Panc1 (cell line): Measurements from ENCODE around the gene APPL1.

Source experiments
- POLR2AphosphoS5 ChIP-seq: IDR thresholded peaks from 2 replicates; pipeline ENCODE4 v1.6.1; 2012; ENCODE audit warnings: mild to moderate bottlenecking, low read depth, low read length, moderate library complexity
- REST ChIP-seq, 2 experiments: IDR thresholded peaks; 2 replicates each; pipeline ENCODE4 v1.6.1; 2011 to 2012; ENCODE audit warnings: low read depth in 2 of 2, control low read depth in 1 of 2, low read length in 1 of 2, mild to moderate bottlenecking in 1 of 2, moderate library complexity in 1 of 2; ENCODE audit not compliant: insufficient read depth in 1 of 2
- TCF7L2 ChIP-seq: IDR thresholded peaks from 2 replicates; pipeline ENCODE4 v1.6.1; 2011; ENCODE audit warnings: mild to moderate bottlenecking, low read depth, low read length, inconsistent platforms
- TF ChIP-seq, protein P1 (sequence below): fragments of 450-650 bp; IDR thresholded peaks from 2 replicates; pipeline ENCODE4 v1.5.1; 2017; ENCODE audit warnings: mild to moderate bottlenecking

DNA sequence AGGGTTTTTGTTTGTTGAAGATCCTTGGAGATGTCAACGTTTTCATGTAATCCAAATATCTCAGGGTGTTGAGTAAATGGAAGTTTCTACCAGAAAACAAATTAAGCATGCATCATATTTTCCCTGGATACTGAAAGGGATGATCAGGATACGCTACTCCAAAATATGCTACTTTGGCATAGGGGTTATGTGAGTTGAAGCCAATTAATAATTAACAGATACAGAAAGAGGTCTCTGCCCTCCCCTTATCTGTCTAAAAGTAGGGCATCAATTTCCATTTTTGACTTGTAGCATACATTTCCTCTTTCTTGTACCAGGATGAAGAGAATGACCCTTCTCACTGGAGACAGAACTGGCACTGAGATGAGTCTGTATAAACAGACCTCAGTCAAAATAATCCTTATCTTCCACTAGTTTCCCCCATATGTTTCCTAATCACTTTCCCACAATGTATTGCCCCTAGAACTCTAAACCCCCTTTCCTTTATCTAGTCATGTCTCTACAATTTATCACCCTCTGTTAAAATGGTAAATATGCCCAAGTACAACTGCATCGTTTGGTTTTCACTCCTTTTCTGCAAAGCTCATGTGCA, 82.3 kb downstream of the APPL1 start:
- TF ChIP-seq POLR2AphosphoS5: no peak
- TF ChIP-seq, protein P1, sequence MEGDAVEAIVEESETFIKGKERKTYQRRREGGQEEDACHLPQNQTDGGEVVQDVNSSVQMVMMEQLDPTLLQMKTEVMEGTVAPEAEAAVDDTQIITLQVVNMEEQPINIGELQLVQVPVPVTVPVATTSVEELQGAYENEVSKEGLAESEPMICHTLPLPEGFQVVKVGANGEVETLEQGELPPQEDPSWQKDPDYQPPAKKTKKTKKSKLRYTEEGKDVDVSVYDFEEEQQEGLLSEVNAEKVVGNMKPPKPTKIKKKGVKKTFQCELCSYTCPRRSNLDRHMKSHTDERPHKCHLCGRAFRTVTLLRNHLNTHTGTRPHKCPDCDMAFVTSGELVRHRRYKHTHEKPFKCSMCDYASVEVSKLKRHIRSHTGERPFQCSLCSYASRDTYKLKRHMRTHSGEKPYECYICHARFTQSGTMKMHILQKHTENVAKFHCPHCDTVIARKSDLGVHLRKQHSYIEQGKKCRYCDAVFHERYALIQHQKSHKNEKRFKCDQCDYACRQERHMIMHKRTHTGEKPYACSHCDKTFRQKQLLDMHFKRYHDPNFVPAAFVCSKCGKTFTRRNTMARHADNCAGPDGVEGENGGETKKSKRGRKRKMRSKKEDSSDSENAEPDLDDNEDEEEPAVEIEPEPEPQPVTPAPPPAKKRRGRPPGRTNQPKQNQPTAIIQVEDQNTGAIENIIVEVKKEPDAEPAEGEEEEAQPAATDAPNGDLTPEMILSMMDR: no peak
- no peak for TF ChIP-seq REST (IDR thresholded peaks at IDR 0.05; ENCODE audit: insufficient read depth in 1 of 2, low read depth in 2 of 2, low read length in 1 of 2)
- TF ChIP-seq TCF7L2: no peak
